ENCODE data around the gene IL1RAPL2.
"Not testable (repeated sequence)": the region's sequence is repeated elsewhere in the genome, so short reads cannot be mapped to it uniquely, and the experiment has no call there.

IL1RAPL2 gene

DNA sequence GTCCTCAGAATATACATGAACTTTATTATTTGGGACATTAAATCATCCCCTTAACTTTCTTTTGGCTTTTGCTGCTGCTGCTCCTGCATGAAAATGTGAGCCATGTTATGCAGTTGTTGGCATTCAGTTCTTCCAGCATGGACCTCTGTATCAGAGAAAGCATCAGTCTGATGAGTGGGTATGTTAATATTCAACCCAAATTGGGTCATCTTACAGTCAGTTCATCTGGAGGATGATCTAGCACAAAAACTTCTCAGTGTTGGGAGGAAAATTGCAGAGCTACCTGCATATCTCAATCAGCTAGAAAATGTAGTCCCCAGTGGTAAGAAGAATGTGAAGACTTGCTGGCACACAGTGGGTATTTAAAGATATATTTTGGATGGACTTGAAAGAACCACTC is 96.7 kb downstream of the IL1RAPL2 start:
- Histone ChIP-seq H3K4me3 (no peak overlapping the region), H3K9me3 (ENCODE audit: low read depth, low read length) (no peaks in the 10 kb centered on the region), H3K27ac (no peak overlapping the region), H3K36me3 (ENCODE audit: insufficient read depth, low read length) (no peaks in the 10 kb centered on the region), H3K9ac (ENCODE audit: insufficient read length) (no peak overlapping the region)
- TF ChIP-seq POLR2AphosphoS5 (IDR thresholded peaks at IDR 0.05; ENCODE audit: borderline replicate concordance, low read depth, low read length), result no peak
- no peak for TF ChIP-seq EZH2 (IDR thresholded peaks at IDR 0.05)
- no peak for TF ChIP-seq FOXP2 (optimal IDR thresholded peaks at IDR 0.05; ENCODE audit: control extremely low read depth, extremely low read length, insufficient read depth)
- DNase-seq (ENCODE audit: low read depth, low spot score), result no peak

GRCh38 chrX:104665691-104666090 is 99.7 kb downstream of the IL1RAPL2 start:
- Histone ChIP-seq H3K9me3 (ENCODE audit: low read depth, low read length) (no peaks in the 10 kb centered on the region), H3K4me3 (no peak overlapping the region), H3K27ac (no peak overlapping the region), H3K36me3 (ENCODE audit: insufficient read depth, low read length) (no peaks in the 10 kb centered on the region), H3K9ac (ENCODE audit: insufficient read length) (no peak overlapping the region)
- TF ChIP-seq POLR2AphosphoS5 (IDR thresholded peaks at IDR 0.05; ENCODE audit: borderline replicate concordance, low read depth, low read length) (no peak), FOXP2 (optimal IDR thresholded peaks at IDR 0.05; ENCODE audit: control extremely low read depth, extremely low read length, insufficient read depth) (no peak), EZH2 (IDR thresholded peaks at IDR 0.05) (no peak)
- no peak for DNase-seq (ENCODE audit: low read depth, low spot score)

- Histone ChIP-seq H3K9ac (ENCODE audit: insufficient read length) (no peak overlapping the region), H3K36me3 (ENCODE audit: insufficient read depth, low read length) (no peaks in the 10 kb centered on the region), H3K27ac (no peak overlapping the region), H3K9me3 (ENCODE audit: low read depth, low read length) (no peaks in the 10 kb centered on the region), H3K4me3 (no peak overlapping the region)
- peak; percentile 2 for DNase-seq (ENCODE audit: low read depth, low spot score)
- TF ChIP-seq POLR2AphosphoS5 (IDR thresholded peaks at IDR 0.05; ENCODE audit: borderline replicate concordance, low read depth, low read length) (no peak), EZH2 (IDR thresholded peaks at IDR 0.05) (no peak), FOXP2 (optimal IDR thresholded peaks at IDR 0.05; ENCODE audit: control extremely low read depth, extremely low read length, insufficient read depth) (no peak)
Measured at GRCh38 chrX:104668550-104668949, 102.6 kb downstream of the IL1RAPL2 start.

DNA sequence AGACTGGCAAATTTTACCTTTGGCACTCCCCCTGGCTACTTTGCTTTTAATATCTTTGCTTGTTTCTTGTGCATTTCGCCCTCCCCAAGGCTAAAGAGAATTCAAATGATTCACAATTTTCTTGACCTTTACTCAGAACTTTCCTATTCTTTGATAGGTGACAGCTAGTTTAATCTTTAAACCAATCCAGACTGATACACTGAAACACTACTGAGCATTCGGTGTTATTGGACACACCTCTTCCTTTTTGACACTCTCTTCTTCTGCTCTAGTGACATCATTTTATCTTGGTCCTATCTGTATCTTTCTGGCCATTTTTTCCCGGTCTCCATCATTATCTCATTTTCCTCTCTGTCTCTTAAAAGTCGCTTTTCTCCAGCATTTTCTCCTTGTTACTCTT is 103.1 kb downstream of the IL1RAPL2 start:
- no peak overlapping the region for H3K4me3 ChIP-seq
- no peaks in the 10 kb centered on the region for H3K36me3 ChIP-seq (ENCODE audit: insufficient read depth, low read length)
- TF ChIP-seq FOXP2 (optimal IDR thresholded peaks at IDR 0.05; ENCODE audit: control extremely low read depth, extremely low read length, insufficient read depth), result no peak
- no peak for TF ChIP-seq EZH2 (IDR thresholded peaks at IDR 0.05)
- no peak for TF ChIP-seq POLR2AphosphoS5 (IDR thresholded peaks at IDR 0.05; ENCODE audit: borderline replicate concordance, low read depth, low read length)
- H3K9me3 ChIP-seq (ENCODE audit: low read depth, low read length), result no peaks in the 10 kb centered on the region
- no peak for DNase-seq (ENCODE audit: low read depth, low spot score)
- H3K27ac ChIP-seq, result no peak overlapping the region
- no peak overlapping the region for H3K9ac ChIP-seq (ENCODE audit: insufficient read length)

- TF ChIP-seq POLR2AphosphoS5 (IDR thresholded peaks at IDR 0.05; ENCODE audit: borderline replicate concordance, low read depth, low read length), result no peak
- no peak for TF ChIP-seq FOXP2 (optimal IDR thresholded peaks at IDR 0.05; ENCODE audit: control extremely low read depth, extremely low read length, insufficient read depth)
- TF ChIP-seq EZH2 (IDR thresholded peaks at IDR 0.05), result no peak
- no peak for DNase-seq (ENCODE audit: low read depth, low spot score)
- Histone ChIP-seq H3K36me3 (ENCODE audit: insufficient read depth, low read length) (no peaks in the 10 kb centered on the region), H3K9ac (ENCODE audit: insufficient read length) (no peak overlapping the region), H3K27ac (no peak overlapping the region), H3K4me3 (no peak overlapping the region), H3K9me3 (ENCODE audit: low read depth, low read length) (no peaks in the 10 kb centered on the region)
Measured at GRCh38 chrX:104670051-104670450, 104.1 kb downstream of the IL1RAPL2 start.

DNA sequence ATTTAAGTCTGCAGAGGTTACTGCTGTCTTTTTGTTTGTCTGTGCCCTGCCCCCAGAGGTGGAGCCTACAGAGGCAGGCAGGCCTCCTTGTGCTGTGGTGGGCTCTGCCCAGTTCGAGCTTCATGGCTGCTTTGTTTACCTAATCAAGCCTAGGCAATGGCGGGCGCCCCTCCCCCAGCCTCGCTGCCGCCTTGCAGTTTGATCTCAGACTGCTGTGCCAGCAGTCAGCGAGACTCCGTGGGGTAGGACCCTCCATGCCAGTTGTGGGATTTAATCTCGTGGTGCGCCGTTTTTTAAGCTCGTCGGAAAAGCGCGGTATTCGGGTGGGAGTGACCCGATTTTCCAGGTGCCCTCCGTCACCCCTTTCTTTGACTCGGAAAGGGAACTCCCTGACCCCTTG is 111.5 kb downstream of the IL1RAPL2 start:
- H3K4me3 ChIP-seq; H3K9me3 ChIP-seq (ENCODE audit: low read depth, low read length); DNase-seq (ENCODE audit: low read depth, low spot score); H3K36me3 ChIP-seq (ENCODE audit: insufficient read depth, low read length); H3K9ac ChIP-seq (ENCODE audit: insufficient read length); H3K27ac ChIP-seq: not testable (repeated sequence)

GRCh38 chrX:104679175-104679574 is 113.2 kb downstream of the IL1RAPL2 start:
- no peak overlapping the region for H3K27ac ChIP-seq
- no peaks in the 10 kb centered on the region for H3K36me3 ChIP-seq (ENCODE audit: insufficient read depth, low read length)
- H3K4me3 ChIP-seq, result no peak overlapping the region
- no peak for DNase-seq (ENCODE audit: low read depth, low spot score)
- no peak overlapping the region for H3K9ac ChIP-seq (ENCODE audit: insufficient read length)
- TF ChIP-seq POLR2AphosphoS5 (IDR thresholded peaks at IDR 0.05; ENCODE audit: borderline replicate concordance, low read depth, low read length) (no peak), EZH2 (IDR thresholded peaks at IDR 0.05) (no peak), FOXP2 (optimal IDR thresholded peaks at IDR 0.05; ENCODE audit: control extremely low read depth, extremely low read length, insufficient read depth) (no peak)
- no peaks in the 10 kb centered on the region for H3K9me3 ChIP-seq (ENCODE audit: low read depth, low read length)

DNA sequence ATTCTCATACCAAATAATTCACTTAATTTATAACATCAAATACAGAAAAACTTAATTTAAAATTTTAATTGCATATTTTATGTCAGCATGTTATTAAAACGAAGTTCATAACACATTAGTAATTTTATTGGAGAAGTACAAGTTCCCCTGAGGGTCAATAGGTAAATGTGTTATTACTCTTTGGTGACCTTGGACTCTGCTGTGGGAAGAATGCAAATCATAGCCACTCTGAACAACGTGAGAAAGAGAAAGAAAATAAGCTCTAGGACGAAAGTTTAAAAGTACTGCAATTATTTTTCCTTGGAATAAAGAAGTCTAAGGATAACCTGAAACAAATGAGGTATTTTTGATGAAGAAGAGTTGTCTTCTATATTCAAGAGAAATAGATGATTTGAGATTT is 115.2 kb downstream of the IL1RAPL2 start:
- Histone ChIP-seq H3K36me3 (ENCODE audit: insufficient read depth, low read length) (no peaks in the 10 kb centered on the region), H3K9ac (ENCODE audit: insufficient read length) (no peak overlapping the region), H3K4me3 (no peak overlapping the region), H3K9me3 (ENCODE audit: low read depth, low read length) (no peaks in the 10 kb centered on the region), H3K27ac (no peak overlapping the region)
- TF ChIP-seq FOXP2 (optimal IDR thresholded peaks at IDR 0.05; ENCODE audit: control extremely low read depth, extremely low read length, insufficient read depth) (no peak), POLR2AphosphoS5 (IDR thresholded peaks at IDR 0.05; ENCODE audit: borderline replicate concordance, low read depth, low read length) (no peak), EZH2 (IDR thresholded peaks at IDR 0.05) (no peak)
- DNase-seq (ENCODE audit: low read depth, low spot score), result no peak

DNA sequence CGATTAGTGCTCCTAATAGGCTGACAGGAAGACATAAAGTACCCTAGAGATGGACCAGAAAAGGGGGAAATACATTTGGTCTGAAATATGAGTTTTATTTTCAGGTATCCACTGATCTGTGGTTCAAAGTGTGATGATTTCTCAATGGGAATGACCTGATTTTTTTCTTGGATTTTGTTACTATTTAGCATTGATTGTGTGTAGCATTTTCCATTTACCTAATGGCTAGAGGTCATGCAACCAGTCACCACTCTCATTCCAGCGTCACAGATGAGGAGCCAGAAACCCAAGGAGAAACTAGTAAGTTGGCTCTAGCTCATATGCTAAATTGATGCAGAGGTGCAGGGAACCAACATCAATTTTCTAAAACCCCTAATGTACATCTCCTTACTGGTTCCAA is 118.1 kb downstream of the IL1RAPL2 start:
- Histone ChIP-seq H3K36me3 (ENCODE audit: insufficient read depth, low read length) (no peaks in the 10 kb centered on the region), H3K9me3 (ENCODE audit: low read depth, low read length) (no peaks in the 10 kb centered on the region), H3K4me3 (no peak overlapping the region), H3K9ac (ENCODE audit: insufficient read length) (no peak overlapping the region), H3K27ac (no peak overlapping the region)
- TF ChIP-seq EZH2 (IDR thresholded peaks at IDR 0.05) (no peak), FOXP2 (optimal IDR thresholded peaks at IDR 0.05; ENCODE audit: control extremely low read depth, extremely low read length, insufficient read depth) (no peak), POLR2AphosphoS5 (IDR thresholded peaks at IDR 0.05; ENCODE audit: borderline replicate concordance, low read depth, low read length) (no peak)
- no peak for DNase-seq (ENCODE audit: low read depth, low spot score)
